A673 (cell line): ENCODE data around the gene SDCCAG8. TPM values are rescaled to one million over a fixed set of nuclear protein-coding genes. Genes with fewer than 3 reads are reported as not detected.

Experiments
- BruUV-seq: library from RNA; stranded (reverse); fragments of 400-500 nt; replicated peaks from 2 replicates; lab custom pipeline; 2021; lab: Mats Ljungman, UMichigan
- CTCF ChIA-PET: fragments of 300-600 bp; sonication (Branson Sonifier 250); formaldehyde crosslinking; loops from one replicate; lab custom pipeline; 2022; ENCODE audit warnings: antibody characterized with exemption; lab: Charles Lee
- POLR2A ChIA-PET: fragments of 300-600 bp; sonication (Branson Sonifier 250); formaldehyde crosslinking; loops from one replicate; lab custom pipeline; 2022; ENCODE audit warnings: antibody characterized with exemption; ENCODE audit not compliant: low non-redundant PET; lab: Charles Lee
- DNase-seq: peaks from one replicate; pipeline ENCODE4 v3.0.0-alpha.2; 2015; ENCODE audit warnings: low spot score
- H3K27ac ChIP-seq: fragments of 200-600 bp; sonication (generic); 2 replicates; pipeline ENCODE4 v1.5.1; 2016; ENCODE audit warnings: mixed run types, low read depth, mild to moderate bottlenecking, mixed read lengths, antibody characterized with exemption, low read length; ENCODE audit not compliant: poor library complexity, severe bottlenecking
- H3K27me3 ChIP-seq: fragments of 200-600 bp; sonication (generic); replicated peaks from 2 replicates; pipeline ENCODE4 v1.6.1; 2017; ENCODE audit warnings: mixed run types, low read depth, mild to moderate bottlenecking, mixed read lengths, antibody characterized with exemption, low read length; ENCODE audit not compliant: insufficient read depth, poor library complexity
- H3K36me3 ChIP-seq: fragments of 200-600 bp; sonication (generic); 2 replicates; pipeline ENCODE4 v1.6.1; 2016; ENCODE audit warnings: mixed run types, mild to moderate bottlenecking, mixed read lengths, antibody characterized with exemption, low read length; ENCODE audit not compliant: insufficient read depth, poor library complexity, severe bottlenecking
- H3K4me1 ChIP-seq: fragments of 200-600 bp; sonication (generic); 2 replicates; pipeline ENCODE4 v1.6.1; 2017; ENCODE audit warnings: mixed run types, mild to moderate bottlenecking, mixed read lengths, antibody characterized with exemption, low read length; ENCODE audit not compliant: insufficient read depth, poor library complexity, severe bottlenecking
- H3K4me3 ChIP-seq: fragments of 200-600 bp; sonication (generic); 2 replicates; pipeline ENCODE4 v1.5.1; 2016; ENCODE audit warnings: low read depth, mixed run types, mild to moderate bottlenecking, mixed read lengths, low read length; ENCODE audit not compliant: poor library complexity, severe bottlenecking
- H3K9me3 ChIP-seq: fragments of 200-600 bp; sonication (generic); 2 replicates; pipeline ENCODE4 v1.6.1; 2016; ENCODE audit warnings: mixed run types, low read depth, mild to moderate bottlenecking, mixed read lengths, antibody characterized with exemption, low read length; ENCODE audit not compliant: poor library complexity, severe bottlenecking
- EZH2 ChIP-seq: fragments of 200-600 bp; sonication (generic); IDR thresholded peaks from 2 replicates; pipeline ENCODE4 v1.6.1; 2017; ENCODE audit warnings: borderline replicate concordance, low read depth, mild to moderate bottlenecking, mixed read lengths, antibody characterized with exemption, low read length; ENCODE audit not compliant: poor library complexity, severe bottlenecking
- intact Hi-C: fragments of 100-400 bp; cut with micrococcal nuclease; formaldehyde crosslinking; loops from one replicate; pipeline ENCODE4 v1.10.0; 2022; ENCODE audit not compliant: unreplicated experiment
- total RNA-seq: library from RNA; stranded (reverse); gene quantifications from 2 replicates; pipeline ENCODE4 v1.2.3, GENCODE V29; 2021
- TF ChIP-seq, protein P1 (sequence below): fragments of 300-800, 200-600 bp; sonication (generic); conservative IDR thresholded peaks from 2 replicates; pipeline ENCODE4 v1.5.1; 2017; ENCODE audit warnings: low read depth, mild to moderate bottlenecking, antibody characterized with exemption, low read length, moderate library complexity, mixed read lengths

Gene SDCCAG8
- total RNA-seq, 1 experiment from 2014 or later = 9.1 TPM

DNA sequence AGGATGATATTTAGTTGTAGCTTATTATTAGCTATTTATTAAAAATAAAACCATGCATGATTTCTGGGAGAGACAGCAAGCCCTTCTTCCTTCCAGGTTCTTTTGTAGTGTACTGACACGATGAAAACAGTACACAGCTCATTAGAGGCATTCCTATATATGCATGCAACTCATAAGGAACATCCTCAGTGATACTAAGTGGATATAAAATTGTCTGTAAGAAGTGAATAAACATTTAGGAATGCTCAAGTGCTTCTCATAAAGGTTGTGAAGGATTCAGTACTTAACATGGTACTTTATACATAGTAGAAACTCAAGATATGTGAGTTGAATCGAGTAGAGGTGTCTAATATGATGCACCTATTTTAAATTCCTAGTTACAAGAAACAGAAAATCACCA lies 287.7 kb downstream of the SDCCAG8 start:
- Histone ChIP-seq H3K4me1 (no peaks in the 10 kb centered on the region), H3K27me3 (no peaks in the 10 kb centered on the region), H3K27ac (no peak overlapping the region), H3K9me3 (no peaks in the 10 kb centered on the region), H3K36me3 (no peaks in the 10 kb centered on the region), H3K4me3 (no peak overlapping the region)
- no peak for DNase-seq
- ChIA-PET POLR2A (no interaction called here), CTCF (no interaction called here)
- intact Hi-C loops = no loop called here
- BruUV-seq = no TSS peak
- TF ChIP-seq EZH2 = no peak
- TF ChIP-seq, protein P1, sequence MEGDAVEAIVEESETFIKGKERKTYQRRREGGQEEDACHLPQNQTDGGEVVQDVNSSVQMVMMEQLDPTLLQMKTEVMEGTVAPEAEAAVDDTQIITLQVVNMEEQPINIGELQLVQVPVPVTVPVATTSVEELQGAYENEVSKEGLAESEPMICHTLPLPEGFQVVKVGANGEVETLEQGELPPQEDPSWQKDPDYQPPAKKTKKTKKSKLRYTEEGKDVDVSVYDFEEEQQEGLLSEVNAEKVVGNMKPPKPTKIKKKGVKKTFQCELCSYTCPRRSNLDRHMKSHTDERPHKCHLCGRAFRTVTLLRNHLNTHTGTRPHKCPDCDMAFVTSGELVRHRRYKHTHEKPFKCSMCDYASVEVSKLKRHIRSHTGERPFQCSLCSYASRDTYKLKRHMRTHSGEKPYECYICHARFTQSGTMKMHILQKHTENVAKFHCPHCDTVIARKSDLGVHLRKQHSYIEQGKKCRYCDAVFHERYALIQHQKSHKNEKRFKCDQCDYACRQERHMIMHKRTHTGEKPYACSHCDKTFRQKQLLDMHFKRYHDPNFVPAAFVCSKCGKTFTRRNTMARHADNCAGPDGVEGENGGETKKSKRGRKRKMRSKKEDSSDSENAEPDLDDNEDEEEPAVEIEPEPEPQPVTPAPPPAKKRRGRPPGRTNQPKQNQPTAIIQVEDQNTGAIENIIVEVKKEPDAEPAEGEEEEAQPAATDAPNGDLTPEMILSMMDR = no peak

GRCh38 chr1:243546457-243546856 lies 290.6 kb downstream of the SDCCAG8 start:
- no peak for TF ChIP-seq EZH2
- TF ChIP-seq, protein P1 = no peak
- intact Hi-C loops = no loop called here
- no TSS peak for BruUV-seq
- Histone ChIP-seq H3K4me3 (no peak overlapping the region), H3K9me3 (no peaks in the 10 kb centered on the region), H3K4me1 (no peaks in the 10 kb centered on the region), H3K27me3 (no peaks in the 10 kb centered on the region), H3K27ac (no peak overlapping the region), H3K36me3 (no peaks in the 10 kb centered on the region)
- no peak for DNase-seq
- POLR2A ChIA-PET = no interaction called here
- CTCF ChIA-PET = no interaction called here

DNA sequence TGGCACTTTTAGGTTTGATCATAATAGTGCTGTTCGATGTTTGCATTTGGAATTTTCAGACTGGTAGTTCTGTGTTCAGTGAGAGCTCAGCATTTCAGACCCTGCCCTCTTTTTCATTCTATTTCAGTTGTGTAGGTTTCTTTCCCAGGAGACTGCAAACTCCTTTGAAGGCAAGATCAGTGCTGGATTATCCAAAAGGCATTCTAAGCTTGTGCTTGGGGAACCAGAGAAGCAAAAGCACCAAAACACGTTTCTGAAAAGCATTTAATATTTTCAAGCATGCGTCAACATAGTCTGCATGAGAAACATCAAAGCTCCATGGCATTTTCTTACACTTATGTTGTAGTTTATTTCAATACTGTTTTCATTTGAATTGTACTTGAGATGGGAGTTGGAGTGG lies 292.1 kb downstream of the SDCCAG8 start:
- no peak for TF ChIP-seq EZH2
- TF ChIP-seq, protein P1 = no peak
- Histone ChIP-seq H3K4me3 (no peak overlapping the region), H3K9me3 (no peaks in the 10 kb centered on the region), H3K4me1 (no peaks in the 10 kb centered on the region), H3K36me3 (no peaks in the 10 kb centered on the region), H3K27me3 (no peaks in the 10 kb centered on the region), H3K27ac (no peak overlapping the region)
- BruUV-seq = no TSS peak
- intact Hi-C loops = no loop called here
- ChIA-PET POLR2A (no interaction called here), CTCF (no interaction called here)
- DNase-seq = no peak
